Smooth muscle cell (in vitro differentiated cells): ENCODE measurements around the gene FOXO1. TPM values are rescaled to one million over a fixed set of nuclear protein-coding genes. Genes with fewer than 3 reads are reported as not detected.

Experiments
- DNase-seq: peaks from one replicate; lab custom pipeline; 2025; ENCODE audit not compliant: unreplicated experiment; lab: John Stamatoyannopoulos, UW
- H2AFZ ChIP-seq: fragments of 200-600 bp; sonication (generic); 2 replicates; pipeline ENCODE4 v1.6.0; 2016; ENCODE audit warnings: antibody characterized with exemption, low read depth, mild to moderate bottlenecking
- H3F3A ChIP-seq: fragments of 200-600 bp; sonication (generic); 2 replicates; pipeline ENCODE4 v1.6.0; 2017; ENCODE audit warnings: antibody characterized with exemption, low read depth
- H3K27ac ChIP-seq: fragments of 200-600 bp; sonication (generic); 2 replicates; pipeline ENCODE4 v1.5.1; 2016; ENCODE audit warnings: low read depth, mild to moderate bottlenecking
- H3K27me3 ChIP-seq: fragments of 200-600 bp; sonication (generic); 2 replicates; pipeline ENCODE4 v1.6.1; 2016; ENCODE audit warnings: low read depth, mild to moderate bottlenecking
- H3K36me3 ChIP-seq: fragments of 200-600 bp; sonication (generic); 2 replicates; pipeline ENCODE4 v1.5.1; 2016; ENCODE audit warnings: low read depth
- H3K4me1 ChIP-seq: fragments of 200-600 bp; sonication (generic); 2 replicates; pipeline ENCODE4 v1.5.1; 2016; ENCODE audit warnings: low read depth
- H3K4me2 ChIP-seq: fragments of 200-600 bp; sonication (generic); 2 replicates; pipeline ENCODE4 v1.6.0; 2016; ENCODE audit warnings: mild to moderate bottlenecking
- H3K4me3 ChIP-seq: fragments of 200-600 bp; sonication (generic); 2 replicates; pipeline ENCODE4 v1.5.1; 2016; ENCODE audit warnings: mild to moderate bottlenecking
- H3K79me2 ChIP-seq: fragments of 200-600 bp; sonication (generic); 2 replicates; pipeline ENCODE4 v1.6.0; 2016; ENCODE audit warnings: low read depth, mild to moderate bottlenecking
- H3K9ac ChIP-seq: fragments of 200-600 bp; sonication (generic); 2 replicates; pipeline ENCODE4 v1.6.0; 2016; ENCODE audit warnings: low read depth
- H3K9me3 ChIP-seq: fragments of 200-600 bp; sonication (generic); replicated peaks from 2 replicates; pipeline ENCODE4 v1.5.1; 2016; ENCODE audit warnings: low read depth
- H4K20me1 ChIP-seq: fragments of 200-600 bp; sonication (generic); 2 replicates; pipeline ENCODE4 v1.6.0; 2016; ENCODE audit warnings: low read depth
- WGBS: methylation state at CpG from one replicate; pipeline ENCODE4 v1.1.7; 2016; ENCODE audit warnings: low lambda C conversion rate; 5-methylcytosine and 5-hydroxymethylcytosine counted together
- polyA plus RNA-seq: library from polyadenylated mRNA; unstranded; fragments of >200 nt; fragmentation: Nextera tagmentation; extraction: Ambion mirVana; gene quantifications from 2 replicates; pipeline ENCODE4 v1.2.1, GENCODE V29; 2016
- total RNA-seq: library from RNA; depleted of rRNA; stranded (reverse); fragments of >200 nt; gene quantifications from 2 replicates; pipeline ENCODE4 v1.2.3, GENCODE V29; 2014
- TF ChIP-seq, protein P1 (sequence below): fragments of 200-600 bp; sonication (generic); IDR thresholded peaks from 2 replicates; pipeline ENCODE4 v1.5.1; 2017; ENCODE audit warnings: borderline replicate concordance, mild to moderate bottlenecking, antibody characterized with exemption; ENCODE audit not compliant: insufficient read depth, poor library complexity, severe bottlenecking

FOXO1 gene
- total and polyA plus RNA-seq, 2 experiments from 2014 or later: 17.0 to 19.9 TPM

DNA sequence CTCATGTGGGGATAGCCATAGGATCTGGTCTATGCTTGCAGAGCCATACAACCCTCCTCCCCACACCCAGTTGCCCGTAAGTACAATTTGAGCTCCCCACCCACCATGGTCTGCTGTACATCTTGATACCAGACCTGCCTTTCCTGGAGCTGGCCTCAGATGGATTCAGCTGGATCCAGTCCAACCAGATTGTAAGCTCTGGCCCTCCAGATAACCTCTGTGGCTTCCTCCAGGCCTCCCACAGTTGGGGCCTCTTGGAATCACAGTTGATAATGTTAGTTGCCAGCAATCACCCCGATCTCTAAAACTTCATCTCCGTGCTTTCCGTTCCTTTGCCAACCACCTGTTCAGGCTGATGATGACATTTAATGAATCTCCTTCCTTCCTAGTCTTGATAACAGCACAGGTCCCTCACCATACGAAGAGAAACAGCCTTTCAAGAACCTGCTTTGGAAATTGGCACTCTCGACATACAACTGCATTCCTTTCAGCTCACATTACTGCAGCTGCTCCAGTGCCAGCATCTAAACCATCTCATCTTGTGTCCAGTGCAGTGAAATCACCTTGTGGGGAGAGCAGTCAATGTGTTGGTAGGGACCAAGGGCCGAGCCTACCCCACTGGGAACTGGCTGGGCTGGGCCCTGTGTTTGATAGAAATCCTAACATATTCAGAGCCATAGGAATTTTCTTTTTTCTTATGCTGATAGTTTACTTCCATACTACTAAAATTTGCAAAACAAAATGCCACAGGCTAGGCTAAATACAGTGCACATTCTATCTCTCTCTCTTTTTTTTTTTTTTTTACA lies 15.1 kb upstream of the FOXO1 start:
- no peak overlapping the region for H2AFZ ChIP-seq
- WGBS: 54% methylated on average over 7 of the region's 7 CpGs
- H3K79me2 ChIP-seq: no peaks in the 10 kb centered on the region
- no peaks in the 10 kb centered on the region for H4K20me1 ChIP-seq
- H3K36me3 ChIP-seq: no peaks in the 10 kb centered on the region
- H3K9ac ChIP-seq: no peak overlapping the region
- H3K9me3 ChIP-seq: no peaks in the 10 kb centered on the region
- no peaks in the 10 kb centered on the region for H3K27me3 ChIP-seq
- DNase-seq: no peak
- H3K4me3 ChIP-seq: no peak overlapping the region
- H3K27ac ChIP-seq: no peak overlapping the region
- H3K4me2 ChIP-seq: no peak overlapping the region
- no peaks in the 10 kb centered on the region for H3F3A ChIP-seq
- TF ChIP-seq, protein P1, sequence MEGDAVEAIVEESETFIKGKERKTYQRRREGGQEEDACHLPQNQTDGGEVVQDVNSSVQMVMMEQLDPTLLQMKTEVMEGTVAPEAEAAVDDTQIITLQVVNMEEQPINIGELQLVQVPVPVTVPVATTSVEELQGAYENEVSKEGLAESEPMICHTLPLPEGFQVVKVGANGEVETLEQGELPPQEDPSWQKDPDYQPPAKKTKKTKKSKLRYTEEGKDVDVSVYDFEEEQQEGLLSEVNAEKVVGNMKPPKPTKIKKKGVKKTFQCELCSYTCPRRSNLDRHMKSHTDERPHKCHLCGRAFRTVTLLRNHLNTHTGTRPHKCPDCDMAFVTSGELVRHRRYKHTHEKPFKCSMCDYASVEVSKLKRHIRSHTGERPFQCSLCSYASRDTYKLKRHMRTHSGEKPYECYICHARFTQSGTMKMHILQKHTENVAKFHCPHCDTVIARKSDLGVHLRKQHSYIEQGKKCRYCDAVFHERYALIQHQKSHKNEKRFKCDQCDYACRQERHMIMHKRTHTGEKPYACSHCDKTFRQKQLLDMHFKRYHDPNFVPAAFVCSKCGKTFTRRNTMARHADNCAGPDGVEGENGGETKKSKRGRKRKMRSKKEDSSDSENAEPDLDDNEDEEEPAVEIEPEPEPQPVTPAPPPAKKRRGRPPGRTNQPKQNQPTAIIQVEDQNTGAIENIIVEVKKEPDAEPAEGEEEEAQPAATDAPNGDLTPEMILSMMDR: no peak
- no peaks in the 10 kb centered on the region for H3K4me1 ChIP-seq

DNA sequence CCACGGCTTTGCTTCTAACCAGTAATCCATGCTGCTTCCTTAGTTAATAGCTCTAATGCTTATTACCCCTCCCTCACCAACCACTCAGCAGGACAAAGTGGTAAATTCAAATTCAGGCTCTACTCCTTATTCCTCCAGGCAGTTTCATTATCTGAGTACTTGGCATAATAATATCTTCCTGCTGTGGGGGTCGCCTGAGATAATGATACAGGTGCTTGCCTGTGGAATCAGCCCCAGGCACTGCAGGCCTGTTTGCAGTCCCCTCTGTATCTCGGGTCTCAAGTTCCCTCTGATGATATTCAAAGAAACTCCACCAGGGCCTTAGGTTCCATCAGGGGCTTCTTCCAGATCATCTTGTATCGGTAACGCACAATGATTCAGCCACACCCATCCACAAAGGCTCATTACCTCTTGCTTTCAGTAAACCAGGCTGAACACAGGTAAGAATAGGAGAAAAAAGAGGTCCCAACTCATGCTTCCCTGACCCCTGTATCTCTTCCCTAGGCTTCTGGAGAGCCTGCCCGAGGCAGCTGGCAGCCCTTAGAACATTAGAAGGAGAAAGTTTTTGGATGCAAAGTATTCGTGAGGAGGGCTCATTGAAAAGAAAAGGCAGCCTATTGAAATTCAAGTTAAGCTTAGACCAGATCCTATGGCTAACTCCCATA lies 14.3 kb upstream of the FOXO1 start:
- TF ChIP-seq, protein P1: no peak
- no peak overlapping the region for H2AFZ ChIP-seq
- no peaks in the 10 kb centered on the region for H3K4me1 ChIP-seq
- no peak overlapping the region for H3K27ac ChIP-seq
- no peaks in the 10 kb centered on the region for H3K9me3 ChIP-seq
- no peak for DNase-seq
- H3K4me3 ChIP-seq: no peak overlapping the region
- no peaks in the 10 kb centered on the region for H3K27me3 ChIP-seq
- 44% methylated on average over 7 of the region's 7 CpGs for WGBS
- no peak overlapping the region for H3K4me2 ChIP-seq
- H3K36me3 ChIP-seq: no peaks in the 10 kb centered on the region
- H3K79me2 ChIP-seq: no peaks in the 10 kb centered on the region
- no peaks in the 10 kb centered on the region for H4K20me1 ChIP-seq
- H3K9ac ChIP-seq: no peak overlapping the region
- H3F3A ChIP-seq: no peaks in the 10 kb centered on the region

DNA sequence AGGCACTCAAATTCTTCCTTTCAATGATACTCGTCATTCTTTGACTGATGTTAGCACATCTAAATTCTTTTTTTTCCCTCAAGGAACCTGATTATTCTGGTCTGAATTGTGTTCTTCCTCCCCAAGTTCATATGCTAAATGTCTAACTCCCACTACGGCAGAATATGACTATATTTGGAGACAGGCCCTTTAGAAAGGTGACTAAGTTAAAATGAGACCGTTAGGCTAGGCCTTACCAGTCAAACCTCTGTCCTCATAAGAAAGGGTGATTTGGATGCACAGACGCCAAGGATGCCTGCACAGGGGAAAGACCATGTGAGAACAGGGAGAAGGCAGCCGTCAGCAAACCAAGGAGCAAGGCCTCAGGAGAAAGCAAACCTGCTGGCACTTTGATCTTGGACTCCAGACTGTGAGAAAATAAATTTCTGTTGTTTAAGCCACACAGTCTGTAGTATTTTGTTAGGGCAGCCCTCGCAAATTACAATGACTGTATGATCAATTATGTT lies 13.1 kb upstream of the FOXO1 start:
- Histone ChIP-seq H3K4me3 (no peak overlapping the region), H3F3A (no peaks in the 10 kb centered on the region), H2AFZ (no peak overlapping the region), H4K20me1 (no peaks in the 10 kb centered on the region), H3K9ac (no peak overlapping the region), H3K27ac (no peak overlapping the region), H3K36me3 (no peaks in the 10 kb centered on the region), H3K9me3 (no peaks in the 10 kb centered on the region), H3K4me1 (no peaks in the 10 kb centered on the region), H3K4me2 (no peak overlapping the region), H3K27me3 (no peaks in the 10 kb centered on the region), H3K79me2 (no peaks in the 10 kb centered on the region)
- 91% methylated on average over 6 of the region's 6 CpGs for WGBS
- DNase-seq: no peak
- TF ChIP-seq, protein P1: no peak
